ENCODE results near the gene TMEM134. TPM values are rescaled to one million over a fixed set of nuclear protein-coding genes. Genes with fewer than 3 reads are reported as not detected.

Gene TMEM134
- polyA plus RNA-seq, 1 donor: 63.0 TPM

- H3K4me3 ChIP-seq (ENCODE audit: low read length): no peak overlapping the region
- H3K27me3 ChIP-seq (ENCODE audit: control insufficient read depth, insufficient read depth, low read length): peaks cover 3% of the 10 kb centered on the region
- no peak overlapping the region for H3K27ac ChIP-seq (ENCODE audit: low read length)
- H3K36me3 ChIP-seq (ENCODE audit: control insufficient read depth, insufficient read depth, low read length): peaks cover 53% of the 10 kb centered on the region
- WGBS (ENCODE audit: insufficient coverage, low lambda C conversion rate): 100% methylated on average over 3 of the region's 9 CpGs
- H3K9me3 ChIP-seq (ENCODE audit: control insufficient read depth, low read depth, low read length): no peaks in the 10 kb centered on the region
- peaks cover 18% of the 10 kb centered on the region for H3K4me1 ChIP-seq (ENCODE audit: control insufficient read depth, insufficient read depth, low read length)
- DNase-seq: no peak
These were observed 32.0 kb upstream of the TMEM134 start for GRCh38 chr11:67500831-67501715.

- peaks cover 3% of the 10 kb centered on the region for H3K27me3 ChIP-seq (ENCODE audit: control insufficient read depth, insufficient read depth, low read length)
- H3K27ac ChIP-seq (ENCODE audit: low read length): no peak overlapping the region
- H3K4me3 ChIP-seq (ENCODE audit: low read length): no peak overlapping the region
- peaks cover 12% of the 10 kb centered on the region for H3K4me1 ChIP-seq (ENCODE audit: control insufficient read depth, insufficient read depth, low read length)
- no peaks in the 10 kb centered on the region for H3K9me3 ChIP-seq (ENCODE audit: control insufficient read depth, low read depth, low read length)
- H3K36me3 ChIP-seq (ENCODE audit: control insufficient read depth, insufficient read depth, low read length): peaks cover 58% of the 10 kb centered on the region
- WGBS (ENCODE audit: insufficient coverage, low lambda C conversion rate): no CpG with 5 or more reads among the region's 1 CpG
- DNase-seq: no peak
These were observed 31.4 kb upstream of the TMEM134 start for GRCh38 chr11:67500484-67500821.

- no CpG with 5 or more reads among the region's 26 CpGs for WGBS (ENCODE audit: insufficient coverage, low lambda C conversion rate)
- H3K4me3 ChIP-seq (ENCODE audit: low read length): no peak overlapping the region
- peaks cover 3% of the 10 kb centered on the region for H3K27me3 ChIP-seq (ENCODE audit: control insufficient read depth, insufficient read depth, low read length)
- peaks cover 63% of the 10 kb centered on the region for H3K36me3 ChIP-seq (ENCODE audit: control insufficient read depth, insufficient read depth, low read length)
- H3K9me3 ChIP-seq (ENCODE audit: control insufficient read depth, low read depth, low read length): peaks cover 2% of the 10 kb centered on the region
- H3K27ac ChIP-seq (ENCODE audit: low read length): no peak overlapping the region
- no peak for DNase-seq
- H3K4me1 ChIP-seq (ENCODE audit: control insufficient read depth, insufficient read depth, low read length): peaks cover 10% of the 10 kb centered on the region
These were observed 30.9 kb upstream of the TMEM134 start for GRCh38 chr11:67499808-67500483.

GRCh38 chr11:67498544-67498972 is 29.5 kb upstream of the TMEM134 start:
- Histone ChIP-seq H3K4me3 (ENCODE audit: low read length) (no peak overlapping the region), H3K27me3 (ENCODE audit: control insufficient read depth, insufficient read depth, low read length) (peaks cover 2% of the 10 kb centered on the region), H3K4me1 (ENCODE audit: control insufficient read depth, insufficient read depth, low read length) (peaks cover 6% of the 10 kb centered on the region), H3K9me3 (ENCODE audit: control insufficient read depth, low read depth, low read length) (peaks cover 5% of the 10 kb centered on the region), H3K36me3 (ENCODE audit: control insufficient read depth, insufficient read depth, low read length) (peaks cover 71% of the 10 kb centered on the region), H3K27ac (ENCODE audit: low read length) (no peak overlapping the region)
- WGBS (ENCODE audit: insufficient coverage, low lambda C conversion rate): no CpG with 5 or more reads among the region's 21 CpGs
- DNase-seq: no peak

- Histone ChIP-seq H3K4me3 (ENCODE audit: low read length) (no peak overlapping the region), H3K27ac (ENCODE audit: low read length) (no peak overlapping the region), H3K36me3 (ENCODE audit: control insufficient read depth, insufficient read depth, low read length) (peaks cover 78% of the 10 kb centered on the region), H3K9me3 (ENCODE audit: control insufficient read depth, low read depth, low read length) (peaks cover 5% of the 10 kb centered on the region), H3K4me1 (ENCODE audit: control insufficient read depth, insufficient read depth, low read length) (peaks cover 2% of the 10 kb centered on the region), H3K27me3 (ENCODE audit: control insufficient read depth, insufficient read depth, low read length) (no peaks in the 10 kb centered on the region)
- WGBS (ENCODE audit: insufficient coverage, low lambda C conversion rate): no CpG with 5 or more reads among the region's 21 CpGs
- DNase-seq: no peak
These were observed 28.7 kb upstream of the TMEM134 start for GRCh38 chr11:67497656-67498291.

GRCh38 chr11:67496113-67496512 is 27.1 kb upstream of the TMEM134 start:
- no peak for DNase-seq
- no CpG with 5 or more reads among the region's 12 CpGs for WGBS (ENCODE audit: insufficient coverage, low lambda C conversion rate)
- no peak overlapping the region for H3K27ac ChIP-seq (ENCODE audit: low read length)
- no peak overlapping the region for H3K4me3 ChIP-seq (ENCODE audit: low read length)
- peaks cover 81% of the 10 kb centered on the region for H3K36me3 ChIP-seq (ENCODE audit: control insufficient read depth, insufficient read depth, low read length)
- peaks cover 2% of the 10 kb centered on the region for H3K4me1 ChIP-seq (ENCODE audit: control insufficient read depth, insufficient read depth, low read length)
- H3K9me3 ChIP-seq (ENCODE audit: control insufficient read depth, low read depth, low read length): peaks cover 5% of the 10 kb centered on the region
- no peaks in the 10 kb centered on the region for H3K27me3 ChIP-seq (ENCODE audit: control insufficient read depth, insufficient read depth, low read length)

GRCh38 chr11:67495234-67496005 is 26.4 kb upstream of the TMEM134 start:
- WGBS (ENCODE audit: insufficient coverage, low lambda C conversion rate): no CpG with 5 or more reads among the region's 16 CpGs
- DNase-seq: no peak
- H3K27me3 ChIP-seq (ENCODE audit: control insufficient read depth, insufficient read depth, low read length): no peaks in the 10 kb centered on the region
- no peak overlapping the region for H3K4me3 ChIP-seq (ENCODE audit: low read length)
- peaks cover 84% of the 10 kb centered on the region for H3K36me3 ChIP-seq (ENCODE audit: control insufficient read depth, insufficient read depth, low read length)
- H3K27ac ChIP-seq (ENCODE audit: low read length): no peak overlapping the region
- no peaks in the 10 kb centered on the region for H3K4me1 ChIP-seq (ENCODE audit: control insufficient read depth, insufficient read depth, low read length)
- H3K9me3 ChIP-seq (ENCODE audit: control insufficient read depth, low read depth, low read length): peaks cover 5% of the 10 kb centered on the region

GRCh38 chr11:67494371-67495233 is 25.6 kb upstream of the TMEM134 start:
- no peaks in the 10 kb centered on the region for H3K4me1 ChIP-seq (ENCODE audit: control insufficient read depth, insufficient read depth, low read length)
- H3K27ac ChIP-seq (ENCODE audit: low read length): no peak overlapping the region
- WGBS (ENCODE audit: insufficient coverage, low lambda C conversion rate): 96% methylated on average over 5 of the region's 59 CpGs
- H3K4me3 ChIP-seq (ENCODE audit: low read length): no peak overlapping the region
- no peaks in the 10 kb centered on the region for H3K27me3 ChIP-seq (ENCODE audit: control insufficient read depth, insufficient read depth, low read length)
- H3K36me3 ChIP-seq (ENCODE audit: control insufficient read depth, insufficient read depth, low read length): peaks cover 85% of the 10 kb centered on the region
- peaks cover 5% of the 10 kb centered on the region for H3K9me3 ChIP-seq (ENCODE audit: control insufficient read depth, low read depth, low read length)
- no peak for DNase-seq

- DNase-seq: no peak
- Histone ChIP-seq H3K27me3 (ENCODE audit: control insufficient read depth, insufficient read depth, low read length) (no peaks in the 10 kb centered on the region), H3K4me3 (ENCODE audit: low read length) (no peak overlapping the region), H3K36me3 (ENCODE audit: control insufficient read depth, insufficient read depth, low read length) (peaks cover 87% of the 10 kb centered on the region), H3K9me3 (ENCODE audit: control insufficient read depth, low read depth, low read length) (peaks cover 5% of the 10 kb centered on the region), H3K27ac (ENCODE audit: low read length) (no peak overlapping the region), H3K4me1 (ENCODE audit: control insufficient read depth, insufficient read depth, low read length) (no peaks in the 10 kb centered on the region)
- no CpG with 5 or more reads among the region's 65 CpGs for WGBS (ENCODE audit: insufficient coverage, low lambda C conversion rate)
These were observed 24.7 kb upstream of the TMEM134 start for GRCh38 chr11:67493548-67494370.

Measured in large intestine (tissue), 3 donors.